ENCODE data around the gene PLEKHA5.

DNA sequence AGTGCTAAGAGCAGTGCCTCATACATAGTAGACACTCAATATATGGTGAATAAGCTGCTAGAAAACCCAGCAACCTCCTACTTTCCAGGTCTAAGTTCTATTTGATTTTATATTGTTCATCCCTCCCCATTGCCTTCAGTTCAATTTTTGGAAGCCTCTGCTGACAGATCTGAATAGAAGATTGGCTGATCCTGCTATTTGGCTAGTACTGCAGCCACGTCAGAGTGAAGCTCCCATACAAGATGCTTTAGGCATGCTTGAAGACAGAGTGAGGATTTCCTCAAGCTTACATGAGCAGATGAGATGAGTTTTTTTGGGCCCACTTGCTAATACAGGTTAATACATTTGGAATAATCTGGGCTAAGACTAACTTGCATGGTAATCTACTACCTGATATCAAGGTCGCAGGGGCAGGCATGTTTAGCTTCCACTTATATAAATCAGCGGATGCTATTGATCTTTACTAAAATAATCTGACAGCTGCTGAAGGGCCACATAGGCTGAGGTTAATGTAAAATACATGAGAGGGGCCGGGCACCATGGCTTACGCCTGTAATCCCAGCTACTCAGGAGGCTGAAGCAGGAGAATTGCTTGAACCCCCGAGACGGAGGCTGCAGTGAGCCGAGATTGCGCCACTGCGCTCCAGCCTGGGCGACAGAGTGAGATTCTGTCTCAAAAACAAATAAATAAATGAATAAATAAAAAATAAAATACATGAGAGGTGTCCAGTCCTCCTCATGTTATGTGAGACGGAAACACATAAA, 293.8 kb downstream of the PLEKHA5 start:
- TF ChIP-seq CTCF (IDR thresholded peaks at IDR 0.05), result no peak
- no peak for TF ChIP-seq POLR2A (IDR thresholded peaks at IDR 0.05)
- no peak for TF ChIP-seq EP300 (IDR thresholded peaks at IDR 0.05)
